HL-60 (cell line): ENCODE data around the gene CACNA1C.
"Not testable (repeated sequence)": the region's sequence is repeated elsewhere in the genome, so short reads cannot be mapped to it uniquely, and the experiment has no call there.

Experiments used
- DNase-seq, 2 experiments: peaks; one replicate each; pipeline ENCODE4 v3.0.0-alpha.2; 2010 to 2020; ENCODE audit warnings: low read depth in 1 of 2, low spot score in 1 of 2
- H3K27ac ChIP-seq: fragments of 250-450 bp; sonication (Bioruptor Pico); replicated peaks from 2 replicates; pipeline ENCODE4 v1.5.1; 2020; ENCODE audit warnings: mild to moderate bottlenecking, moderate library complexity
- H3K27me3 ChIP-seq: fragments of 250-450 bp; sonication (Bioruptor Pico); 2 replicates; pipeline ENCODE4 v1.5.1; 2021; ENCODE audit warnings: mild to moderate bottlenecking, moderate library complexity; ENCODE audit not compliant: insufficient read depth, poor library complexity, severe bottlenecking
- H3K4me3 ChIP-seq: replicated peaks from 2 replicates; pipeline ENCODE4 v1.5.1; 2011; ENCODE audit warnings: mild to moderate bottlenecking, control low read depth, low read length; ENCODE audit not compliant: insufficient read depth
- CTCF ChIP-seq: IDR thresholded peaks from one replicate; pipeline ENCODE4 v1.5.1; 2011; ENCODE audit warnings: low read length, control low read depth, inconsistent platforms; ENCODE audit not compliant: insufficient read depth
- GABPA ChIP-seq: IDR thresholded peaks from 2 replicates; pipeline ENCODE4 v1.6.1; 2012; ENCODE audit warnings: low read depth
- POLR2AphosphoS5 ChIP-seq: IDR thresholded peaks from 2 replicates; pipeline ENCODE4 v1.6.1; 2012; ENCODE audit warnings: low read depth
- REST ChIP-seq: IDR thresholded peaks from 2 replicates; pipeline ENCODE4 v1.6.1; 2012; ENCODE audit warnings: low read depth; ENCODE audit not compliant: insufficient replicate concordance
- SPI1 ChIP-seq: IDR thresholded peaks from 2 replicates; pipeline ENCODE4 v1.6.1; 2012; ENCODE audit warnings: low read depth, mild to moderate bottlenecking, borderline replicate concordance

Gene CACNA1C

GRCh38 chr12:2251526-2252209 is 198.9 kb downstream of the CACNA1C start:
- no peak for DNase-seq
- H3K4me3 ChIP-seq, result no peak overlapping the region
- TF ChIP-seq POLR2AphosphoS5 (no peak), CTCF (no peak), SPI1 (no peak), REST (no peak), GABPA (no peak)
- H3K27me3 ChIP-seq, result no peaks in the 10 kb centered on the region
- no peak overlapping the region for H3K27ac ChIP-seq

GRCh38 chr12:2255311-2255710 is 202.5 kb downstream of the CACNA1C start:
- no peak for TF ChIP-seq POLR2AphosphoS5
- TF ChIP-seq CTCF, result no peak
- TF ChIP-seq SPI1, result no peak
- no peak for TF ChIP-seq GABPA
- no peak for TF ChIP-seq REST
- no peak overlapping the region for H3K27ac ChIP-seq
- no peak for DNase-seq
- no peak overlapping the region for H3K4me3 ChIP-seq
- H3K27me3 ChIP-seq, result no peaks in the 10 kb centered on the region

- DNase-seq, result peak in 1 of 2 experiments; percentile 27
- not testable (repeated sequence) for H3K27ac ChIP-seq, H3K4me3 ChIP-seq, H3K27me3 ChIP-seq
These were observed 202.9 kb downstream of the CACNA1C start for GRCh38 chr12:2255731-2256130.

- Histone ChIP-seq H3K27ac (no peak overlapping the region), H3K27me3 (no peaks in the 10 kb centered on the region), H3K4me3 (no peak overlapping the region)
- no peak for DNase-seq
- TF ChIP-seq CTCF (no peak), POLR2AphosphoS5 (no peak), SPI1 (no peak), REST (no peak), GABPA (no peak)
These were observed 203.7 kb downstream of the CACNA1C start for GRCh38 chr12:2256453-2256852.
